Measurements from ENCODE around the gene DTWD2. TPM values are rescaled to one million over a fixed set of nuclear protein-coding genes. Genes with fewer than 3 reads are reported as not detected.

DTWD2 gene, protein sequence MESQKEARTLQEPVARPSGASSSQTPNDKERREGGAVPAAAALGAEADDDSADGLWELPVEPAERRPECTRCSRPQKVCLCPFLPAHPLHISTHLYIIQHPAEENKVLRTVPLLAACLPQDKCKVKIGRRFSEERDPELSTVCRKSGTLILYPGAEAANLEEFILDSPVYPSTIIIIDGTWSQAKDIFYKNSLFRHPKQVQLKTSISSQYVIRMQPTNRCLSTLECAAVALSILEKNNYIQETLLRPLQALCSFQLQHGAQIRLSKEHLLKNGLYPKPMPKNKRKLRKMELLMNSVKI
- total RNA-seq (2022) (10.1 and 10.5 TPM in 2 replicates), Bru-seq, nascent RNA (percentile 56 among the genes with signal in this experiment), BruChase-seq, experiment 1, labeled RNA remaining after a 6-hour chase (percentile 55 among the genes with signal in this experiment), BruChase-seq, experiment 2, labeled RNA remaining after a 2-hour chase (percentile 53 among the genes with signal in this experiment)
- long read RNA-seq, transcript DTWD2-203 (6 exons, 2,307 nt), result major isoform, 5 of 11 reads
- long read RNA-seq, partial matches to known transcripts, result 0 of 11 reads
- long read RNA-seq, other reads (novel, unspliced or antisense), result 6 of 11 reads

DNA sequence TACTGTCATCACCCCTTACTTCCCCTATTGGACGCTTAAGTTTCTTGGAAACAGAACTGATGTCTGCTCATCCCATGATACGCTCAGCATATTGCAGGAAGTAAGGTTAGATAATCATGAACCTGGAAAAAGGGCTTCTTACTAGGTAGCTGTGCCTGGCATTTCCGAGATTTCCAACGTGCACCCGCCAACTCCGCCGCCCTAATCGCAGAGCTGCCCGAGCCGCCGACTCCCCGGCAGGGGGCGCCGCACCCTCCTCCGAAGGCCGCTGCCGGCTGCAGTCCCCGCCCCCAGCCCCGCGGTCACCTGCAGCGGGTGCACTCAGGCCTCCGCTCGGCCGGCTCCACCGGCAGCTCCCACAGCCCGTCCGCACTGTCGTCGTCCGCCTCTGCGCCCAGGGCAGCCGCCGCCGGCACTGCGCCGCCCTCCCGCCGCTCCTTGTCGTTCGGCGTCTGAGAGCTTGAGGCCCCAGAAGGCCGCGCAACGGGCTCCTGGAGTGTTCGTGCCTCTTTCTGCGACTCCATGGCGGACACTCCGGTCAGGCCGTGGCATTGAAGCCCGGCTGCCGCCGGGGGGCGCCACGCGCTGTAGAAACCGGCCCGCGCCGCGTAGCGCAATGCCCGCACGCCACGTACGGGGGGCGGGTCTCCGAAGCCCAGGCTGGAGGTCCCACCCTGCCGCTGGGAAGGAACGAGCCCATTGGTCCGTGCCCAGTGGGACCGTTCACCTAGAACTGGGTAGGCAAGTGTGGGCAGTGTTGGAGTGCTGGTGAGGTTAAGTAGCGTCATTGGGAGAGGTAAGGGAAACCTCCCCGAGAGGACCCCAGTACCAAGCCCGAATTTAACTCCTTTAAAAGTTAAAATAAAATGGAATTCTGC lies at the start of gene DTWD2:
Gene DTWD2, minus strand, starts transcription at position 560 of the 878 bp plus-strand sequence. Its CDS starts 36 bp downstream, at position 524.
- Mint-ChIP-seq H3K4me3 (ENCODE audit: unreplicated experiment) (peak within 1 kb of the TSS; percentile 82), H3K9me3 (ENCODE audit: unreplicated experiment) (no peaks in the 10 kb centered on the region), H3K27me3 (ENCODE audit: insufficient read depth, unreplicated experiment) (no peaks in the 10 kb centered on the region), H3K36me3 (ENCODE audit: insufficient read depth, unreplicated experiment) (no peaks in the 10 kb centered on the region), H3K27ac (ENCODE audit: low read depth, unreplicated experiment) (peak within 1 kb of the TSS; percentile 73), H3K4me1 (ENCODE audit: insufficient read depth, unreplicated experiment) (peaks cover 34% of the 10 kb centered on the region)
- CTCF ChIA-PET, result interaction anchor here (0.5 to 3.9 kb wide), 77 partner anchors 8 to 765 kb away, joined by 3 to 49 read pairs (median 4); partner anchors contain the start of gene DMXL1
- intact Hi-C loops (cut with micrococcal nuclease), result loop anchor here (1.0 to 5.0 kb wide), 6 partner anchors 82 to 756 kb away; partner anchors contain the start of gene TNFAIP8
- TF ChIP-seq, protein P1, sequence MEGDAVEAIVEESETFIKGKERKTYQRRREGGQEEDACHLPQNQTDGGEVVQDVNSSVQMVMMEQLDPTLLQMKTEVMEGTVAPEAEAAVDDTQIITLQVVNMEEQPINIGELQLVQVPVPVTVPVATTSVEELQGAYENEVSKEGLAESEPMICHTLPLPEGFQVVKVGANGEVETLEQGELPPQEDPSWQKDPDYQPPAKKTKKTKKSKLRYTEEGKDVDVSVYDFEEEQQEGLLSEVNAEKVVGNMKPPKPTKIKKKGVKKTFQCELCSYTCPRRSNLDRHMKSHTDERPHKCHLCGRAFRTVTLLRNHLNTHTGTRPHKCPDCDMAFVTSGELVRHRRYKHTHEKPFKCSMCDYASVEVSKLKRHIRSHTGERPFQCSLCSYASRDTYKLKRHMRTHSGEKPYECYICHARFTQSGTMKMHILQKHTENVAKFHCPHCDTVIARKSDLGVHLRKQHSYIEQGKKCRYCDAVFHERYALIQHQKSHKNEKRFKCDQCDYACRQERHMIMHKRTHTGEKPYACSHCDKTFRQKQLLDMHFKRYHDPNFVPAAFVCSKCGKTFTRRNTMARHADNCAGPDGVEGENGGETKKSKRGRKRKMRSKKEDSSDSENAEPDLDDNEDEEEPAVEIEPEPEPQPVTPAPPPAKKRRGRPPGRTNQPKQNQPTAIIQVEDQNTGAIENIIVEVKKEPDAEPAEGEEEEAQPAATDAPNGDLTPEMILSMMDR (IDR thresholded peaks at IDR 0.05; ENCODE audit: unreplicated experiment), result peak; percentile 86
- POLR2A ChIA-PET, result interaction anchor here (0.7 to 5.8 kb wide), 18 partner anchors 9 to 499 kb away, joined by 3 to 37 read pairs (median 4); partner anchors contain the start of genes DMXL1, HSD17B4 and TNFAIP8
- BruUV-seq (replicated peaks), result no TSS peak
- peak; percentile 96 for DNase-seq (ENCODE audit: unreplicated experiment)

DNA sequence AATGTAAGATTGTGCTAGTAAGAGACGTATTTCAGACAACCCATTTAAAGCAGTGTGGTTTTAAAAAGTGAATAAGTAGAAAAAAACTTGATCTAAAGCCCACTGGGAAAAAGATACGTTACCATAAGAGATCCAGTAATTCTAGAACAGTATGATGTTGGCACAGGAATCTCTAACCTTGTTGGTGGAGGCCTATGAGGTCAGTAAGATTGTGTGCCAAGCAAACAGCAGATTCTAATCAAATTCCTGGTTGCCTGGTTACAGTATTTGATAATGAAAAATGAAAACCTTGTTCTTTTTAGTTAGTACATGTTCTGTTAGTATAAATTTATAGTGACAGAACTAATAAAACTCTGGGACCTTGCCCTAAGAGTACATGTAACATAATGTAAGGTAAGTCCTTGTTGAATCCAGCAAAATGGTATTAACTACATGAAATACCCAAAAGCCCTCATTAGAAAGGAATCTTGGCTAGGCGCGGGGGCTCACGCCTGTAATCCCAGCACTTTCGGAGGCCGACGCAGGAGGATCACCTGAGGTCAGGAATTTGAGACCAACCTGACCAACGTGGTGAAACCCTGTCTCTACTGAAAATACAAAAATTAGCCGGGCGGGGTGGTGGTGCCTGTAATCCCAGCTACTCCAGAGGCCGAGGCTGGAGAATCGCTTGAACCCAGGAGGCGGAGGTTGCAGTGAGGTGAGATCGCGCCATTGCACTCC lies 49.3 kb upstream of the DTWD2 start:
- no peaks in the 10 kb centered on the region for H3K27me3 Mint-ChIP-seq (ENCODE audit: insufficient read depth, unreplicated experiment)
- no peak overlapping the region for H3K4me3 Mint-ChIP-seq (ENCODE audit: unreplicated experiment)
- TF ChIP-seq, protein P1 (IDR thresholded peaks at IDR 0.05; ENCODE audit: unreplicated experiment), result no peak
- POLR2A ChIA-PET, result no interaction called here
- H3K27ac Mint-ChIP-seq (ENCODE audit: low read depth, unreplicated experiment), result no peak overlapping the region
- CTCF ChIA-PET, result interaction anchor here (2.0 kb wide), 1 partner anchor 17 kb away, joined by 4 read pairs; no protein-coding TSS in a partner anchor
- intact Hi-C loops (cut with micrococcal nuclease), result no loop called here
- no peak for DNase-seq (ENCODE audit: unreplicated experiment)
- peaks cover 6% of the 10 kb centered on the region for H3K4me1 Mint-ChIP-seq (ENCODE audit: insufficient read depth, unreplicated experiment)
- no peaks in the 10 kb centered on the region for H3K9me3 Mint-ChIP-seq (ENCODE audit: unreplicated experiment)
- BruUV-seq (replicated peaks), result no TSS peak
- no peaks in the 10 kb centered on the region for H3K36me3 Mint-ChIP-seq (ENCODE audit: insufficient read depth, unreplicated experiment)

DNA sequence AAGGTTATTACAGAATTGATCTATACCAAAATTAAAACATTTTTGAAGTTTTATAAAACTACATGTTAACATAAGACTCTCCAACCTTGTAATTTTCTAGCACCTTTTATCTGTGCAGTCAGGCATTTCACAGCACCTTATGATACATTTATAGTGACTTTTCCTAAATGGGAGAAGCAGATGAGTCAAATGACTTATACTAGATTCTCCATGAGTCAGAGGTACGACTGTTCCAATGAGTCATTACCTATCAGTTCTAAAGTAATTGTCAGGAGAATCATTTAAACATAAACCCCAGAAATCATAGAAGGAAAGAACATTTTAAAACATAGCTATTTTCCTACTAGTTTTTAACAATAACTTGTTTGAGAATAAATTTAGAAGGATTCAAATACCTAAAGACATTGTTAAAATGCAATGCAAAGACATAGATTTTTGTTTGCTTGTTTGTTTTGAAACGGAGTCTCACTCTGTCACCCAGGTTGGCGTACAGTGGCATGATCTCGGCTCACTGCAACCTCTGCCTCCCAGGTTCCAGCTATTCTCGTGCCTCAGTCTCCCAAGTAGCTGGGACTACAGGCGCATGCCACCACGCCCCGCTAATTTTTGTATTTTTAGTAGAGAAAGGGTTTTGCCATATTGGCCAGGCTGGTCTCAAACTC lies 47.9 kb upstream of the DTWD2 start:
- H3K4me3 Mint-ChIP-seq (ENCODE audit: unreplicated experiment), result no peak overlapping the region
- intact Hi-C loops (cut with micrococcal nuclease), result no loop called here
- no peak overlapping the region for H3K27ac Mint-ChIP-seq (ENCODE audit: low read depth, unreplicated experiment)
- no peaks in the 10 kb centered on the region for H3K36me3 Mint-ChIP-seq (ENCODE audit: insufficient read depth, unreplicated experiment)
- POLR2A ChIA-PET, result interaction anchor here (0.6 to 1.7 kb wide), 2 partner anchors 35 to 105 kb away, joined by 3 to 13 read pairs; partner anchors contain the start of gene DMXL1
- CTCF ChIA-PET, result interaction anchor here (0.6 to 2.0 kb wide), 3 partner anchors 16 to 376 kb away, joined by 4 to 5 read pairs (median 4); no protein-coding TSS in a partner anchor
- H3K9me3 Mint-ChIP-seq (ENCODE audit: unreplicated experiment), result peaks cover 6% of the 10 kb centered on the region
- H3K27me3 Mint-ChIP-seq (ENCODE audit: insufficient read depth, unreplicated experiment), result no peaks in the 10 kb centered on the region
- peaks cover 12% of the 10 kb centered on the region for H3K4me1 Mint-ChIP-seq (ENCODE audit: insufficient read depth, unreplicated experiment)
- peak; percentile 83 for DNase-seq (ENCODE audit: unreplicated experiment)
- TF ChIP-seq, protein P1 (IDR thresholded peaks at IDR 0.05; ENCODE audit: unreplicated experiment), result no peak
- no TSS peak for BruUV-seq (replicated peaks)

Data from MCF 10A (cell line).